Ascending aorta (tissue), 2 donors: Measurements from ENCODE around the gene NAB2. TPM values are rescaled to one million over a fixed set of nuclear protein-coding genes. Genes with fewer than 3 reads are reported as not detected.

ENCODE experiments used
- DNase-seq, 2 donors: peaks; one replicate each; pipeline ENCODE4 v3.0.0-alpha.2; 2019; ENCODE audit warnings: low spot score in 2 of 2
- H3K27ac ChIP-seq, 2 donors: fragments of 200-600 bp; sonication (generic); one replicate each; pipeline ENCODE4 v1.5.1; 2016 to 2017; ENCODE audit warnings: mild to moderate bottlenecking in 1 of 2
- H3K27me3 ChIP-seq: fragments of 200-600 bp; sonication (generic); one replicate; pipeline ENCODE4 v1.5.1; 2017
- H3K36me3 ChIP-seq, 2 donors: fragments of 200-600 bp; sonication (generic); one replicate each; pipeline ENCODE4 v1.5.1; 2016
- H3K4me1 ChIP-seq, 2 donors: fragments of 200-600 bp; sonication (generic); one replicate each; pipeline ENCODE4 v1.5.1; 2016 to 2017; ENCODE audit warnings: mild to moderate bottlenecking in 1 of 2
- H3K4me3 ChIP-seq, 2 donors: fragments of 200-600 bp; sonication (generic); one replicate each; pipeline ENCODE4 v1.5.1; 2016 to 2017; ENCODE audit warnings: mild to moderate bottlenecking in 1 of 2
- H3K9me3 ChIP-seq, 2 donors: fragments of 200-600 bp; sonication (generic); one replicate each; pipeline ENCODE4 v1.5.1; 2016
- CTCF ChIP-seq, 3 experiments: fragments of 200-600 bp in 2 of 3; fragments of 450-650 bp in 1 of 3; sonication (generic) in 2 of 3; IDR thresholded peaks; one replicate each; pipeline ENCODE4 v1.5.1; 2016 to 2019; ENCODE audit warnings: antibody characterized with exemption in 3 of 3, mild to moderate bottlenecking in 1 of 3, moderate library complexity in 1 of 3
- intact Hi-C: fragments of 100-400 bp; cut with DNase I; formaldehyde crosslinking; loops from one replicate; pipeline ENCODE4 v1.15.1; 2023
- total RNA-seq: library from RNA; depleted of rRNA; stranded (reverse); fragments of >200 nt; gene quantifications from one replicate; pipeline ENCODE4 v1.1.0, GENCODE V29; 2016

The NAB2 gene
- total RNA-seq, 1 donor from 2014 or later: 50.9 TPM

- H3K27ac ChIP-seq: no peak overlapping the region
- no peaks in the 10 kb centered on the region for H3K9me3 ChIP-seq
- H3K4me3 ChIP-seq: no peak overlapping the region
- no peak for TF ChIP-seq CTCF (IDR thresholded peaks at IDR 0.05)
- H3K27me3 ChIP-seq: no peaks in the 10 kb centered on the region
- no peaks in the 10 kb centered on the region for H3K4me1 ChIP-seq
- intact Hi-C loops: no loop called here
- DNase-seq: no peak
- no peaks in the 10 kb centered on the region for H3K36me3 ChIP-seq
These were observed 44.0 kb upstream of the NAB2 start for GRCh38 chr12:57044889-57045288.

GRCh38 chr12:57046086-57046791 is 42.7 kb upstream of the NAB2 start:
- Histone ChIP-seq H3K4me1 (no peaks in the 10 kb centered on the region), H3K9me3 (no peaks in the 10 kb centered on the region), H3K27ac (no peak overlapping the region), H3K36me3 (no peaks in the 10 kb centered on the region), H3K27me3 (no peaks in the 10 kb centered on the region), H3K4me3 (no peak overlapping the region)
- intact Hi-C loops: no loop called here
- DNase-seq: no peak
- no peak for TF ChIP-seq CTCF (IDR thresholded peaks at IDR 0.05)

GRCh38 chr12:57046947-57047890 is 41.7 kb upstream of the NAB2 start:
- no peak overlapping the region for H3K27ac ChIP-seq
- H3K4me3 ChIP-seq: no peak overlapping the region
- intact Hi-C loops: no loop called here
- H3K9me3 ChIP-seq: no peaks in the 10 kb centered on the region
- H3K36me3 ChIP-seq: no peaks in the 10 kb centered on the region
- no peak for DNase-seq
- TF ChIP-seq CTCF (IDR thresholded peaks at IDR 0.05): no peak
- H3K27me3 ChIP-seq: no peaks in the 10 kb centered on the region
- no peaks in the 10 kb centered on the region for H3K4me1 ChIP-seq

GRCh38 chr12:57047981-57048380 is 40.9 kb upstream of the NAB2 start:
- no peaks in the 10 kb centered on the region for H3K36me3 ChIP-seq
- no peak overlapping the region for H3K27ac ChIP-seq
- H3K9me3 ChIP-seq: no peaks in the 10 kb centered on the region
- no peaks in the 10 kb centered on the region for H3K4me1 ChIP-seq
- no peak for TF ChIP-seq CTCF (IDR thresholded peaks at IDR 0.05)
- no peaks in the 10 kb centered on the region for H3K27me3 ChIP-seq
- intact Hi-C loops: no loop called here
- no peak overlapping the region for H3K4me3 ChIP-seq
- DNase-seq: no peak

GRCh38 chr12:57048423-57049118 is 40.3 kb upstream of the NAB2 start:
- no peak for TF ChIP-seq CTCF (IDR thresholded peaks at IDR 0.05)
- Histone ChIP-seq H3K4me3 (no peak overlapping the region), H3K9me3 (no peaks in the 10 kb centered on the region), H3K4me1 (no peaks in the 10 kb centered on the region), H3K27me3 (no peaks in the 10 kb centered on the region), H3K27ac (no peak overlapping the region), H3K36me3 (no peaks in the 10 kb centered on the region)
- DNase-seq: no peak
- intact Hi-C loops: no loop called here
